GM12878 (cell line): Measurements from ENCODE around the gene STXBP5. TPM values are rescaled to one million over a fixed set of nuclear protein-coding genes. Genes with fewer than 3 reads are reported as not detected.
A peak's percentile ranks its signal among the peaks of the same experiment; 100 is the strongest.

Source experiments
- ATAC-seq: fragments of 200-7000 bp; cut with Tn5 transposase; 3 replicates; pipeline ENCODE4 v1.9.1; 2020; ENCODE audit warnings: mild to moderate bottlenecking, moderate library complexity
- BruUV-seq: library from RNA; stranded (reverse); fragments of 400-500 nt; replicated peaks from 2 replicates; lab custom pipeline; 2021; lab: Mats Ljungman, UMichigan
- CTCF ChIA-PET: fragments of 300-600 bp; sonication (Branson Sonifier 250); formaldehyde crosslinking; extraction: SDS; loops from one replicate; lab custom pipeline; 2021; ENCODE audit warnings: inconsistent platforms; lab: Yijun Ruan, JAX
- POLR2A ChIA-PET: fragments of 350-600 bp; formaldehyde crosslinking; extraction: SDS; loops from one replicate; lab custom pipeline; 2021; ENCODE audit warnings: inconsistent platforms; lab: Charles Lee
- RAD21 ChIA-PET: fragments of 300-600 bp; sonication (Branson Sonifier 250); formaldehyde crosslinking; loops from one replicate; lab custom pipeline; 2023; ENCODE audit warnings: antibody characterized with exemption; ENCODE audit not compliant: unreplicated experiment; lab: Charles Lee
- SMC1A ChIA-PET: fragments of 300-600 bp; sonication (Branson Sonifier 250); formaldehyde crosslinking; loops from one replicate; lab custom pipeline; 2023; ENCODE audit not compliant: unreplicated experiment, uncharacterized antibody; lab: Charles Lee
- DNase-seq: peaks from one replicate; pipeline ENCODE4 v3.0.0-alpha.2; 2011; ENCODE audit warnings: low read depth, low spot score
- FAIRE-seq: peaks from 3 replicates; lab custom pipeline; 2011; peaks lifted over from hg19 to GRCh38; lab: Jason Lieb, UNC
- H2AFZ ChIP-seq: 2 replicates; pipeline ENCODE4 v1.6.0; 2011; ENCODE audit warnings: low read depth, low read length, control low read depth; ENCODE audit not compliant: control insufficient read depth
- H3K27ac ChIP-seq: 2 replicates; pipeline ENCODE4 v1.5.1; 2011; ENCODE audit warnings: control low read depth; ENCODE audit not compliant: control insufficient read depth, insufficient read depth
- H3K27me3 ChIP-seq, 2 experiments: replicated peaks in 1 of 2; 2 replicates each; pipeline versions ENCODE4 v1.6.0 to v1.6.1; 2011; ENCODE audit warnings: low read length in 1 of 2; ENCODE audit not compliant: control insufficient read depth in 2 of 2, insufficient read depth in 2 of 2
- H3K36me3 ChIP-seq, 2 experiments: 2 replicates each; pipeline ENCODE4 v1.5.1; 2011; ENCODE audit warnings: low read length in 1 of 2; ENCODE audit not compliant: control insufficient read depth in 2 of 2, insufficient read depth in 2 of 2
- H3K4me1 ChIP-seq: 2 replicates; pipeline ENCODE4 v1.6.1; 2011; ENCODE audit warnings: mild to moderate bottlenecking, low read length, moderate library complexity, mixed read lengths; ENCODE audit not compliant: control insufficient read depth, insufficient read depth
- H3K4me2 ChIP-seq: 2 replicates; pipeline ENCODE4 v1.6.0; 2011; ENCODE audit warnings: control low read depth; ENCODE audit not compliant: control insufficient read depth, insufficient read depth
- H3K4me3 ChIP-seq: fragments of 200-600 bp; sonication (generic); 2 replicates; pipeline ENCODE4 v1.5.1; 2016
- H3K79me2 ChIP-seq: 2 replicates; pipeline ENCODE4 v1.6.0; 2011; ENCODE audit warnings: low read length; ENCODE audit not compliant: control insufficient read depth, insufficient read depth
- H3K9ac ChIP-seq: 2 replicates; pipeline ENCODE4 v1.8.0; 2011; ENCODE audit warnings: low read length, control low read depth, mixed read lengths; ENCODE audit not compliant: control insufficient read depth, insufficient read depth
- H3K9me3 ChIP-seq: replicated peaks from 3 replicates; pipeline ENCODE4 v1.5.1; 2011; ENCODE audit warnings: mild to moderate bottlenecking, low read length; ENCODE audit not compliant: control insufficient read depth, insufficient read depth
- H4K20me1 ChIP-seq: 2 replicates; pipeline ENCODE4 v1.6.0; 2011; ENCODE audit not compliant: control insufficient read depth, insufficient read depth
- CEBPZ ChIP-seq: fragments of 150-350 bp; IDR thresholded peaks from 2 replicates; pipeline ENCODE4 v1.6.1; 2016; ENCODE audit warnings: low read depth, low read length
- DPF2 ChIP-seq: fragments of 450-650 bp; IDR thresholded peaks from 2 replicates; pipeline ENCODE4 v1.6.1; 2017; ENCODE audit warnings: mild to moderate bottlenecking
- MTA2 ChIP-seq: fragments of 450-650 bp; IDR thresholded peaks from 2 replicates; pipeline ENCODE4 v1.6.1; 2016; ENCODE audit warnings: low read depth, mild to moderate bottlenecking, moderate library complexity
- MYB ChIP-seq: fragments of 150-350 bp; IDR thresholded peaks from 2 replicates; pipeline ENCODE4 v1.6.1; 2014; ENCODE audit warnings: mild to moderate bottlenecking, low read depth, low read length, borderline replicate concordance
- NFYA ChIP-seq: IDR thresholded peaks from 2 replicates; pipeline ENCODE4 v1.6.1; 2011; ENCODE audit warnings: low read depth, mild to moderate bottlenecking, low read length, improper control_type of control experiment, borderline replicate concordance
- SPI1 ChIP-seq: IDR thresholded peaks from 2 replicates; pipeline ENCODE4 v1.6.1; 2011; ENCODE audit warnings: low read depth, mild to moderate bottlenecking, low read length, moderate library complexity, borderline replicate concordance; ENCODE audit not compliant: insufficient read depth
- SREBF2 ChIP-seq: IDR thresholded peaks from 2 replicates; pipeline ENCODE4 v1.6.1; 2012; ENCODE audit warnings: mild to moderate bottlenecking, low read length
- ZNF24 ChIP-seq: fragments of 450-650 bp; IDR thresholded peaks from 2 replicates; pipeline ENCODE4 v1.6.1; 2017; ENCODE audit warnings: antibody characterized with exemption, mild to moderate bottlenecking
- ZNF687 ChIP-seq: fragments of 450-650 bp; IDR thresholded peaks from 2 replicates; pipeline ENCODE4 v1.6.1; 2017; ENCODE audit warnings: mild to moderate bottlenecking, moderate library complexity
- in situ Hi-C: fragments of 300-500 bp; cut with MboI; formaldehyde crosslinking; loops from 9 replicates; pipeline ENCODE4 v1.14.3; 2018; ENCODE audit warnings: mixed read lengths
- intact Hi-C: fragments of 100-400 bp; cut with micrococcal nuclease; formaldehyde crosslinking; loops from one replicate; pipeline ENCODE4 v1.14.2; 2022; ENCODE audit not compliant: unreplicated experiment
- polyA plus RNA-seq, 11 experiments: library from polyadenylated mRNA; depleted of rRNA in 4 of 11; unstranded in 6 of 11; stranded (reverse) in 5 of 11; fragments of >200 nt; fragmentation: Nextera tagmentation in 4 of 11; fragmentation: Illumina TruSeq in 1 of 11; extraction: Ambion mirVana in 4 of 11; extraction: Trizol in 1 of 11; gene quantifications; 1 replicate in 1 of 11; 2 replicates in 10 of 11; pipeline versions ENCODE4 v1.2.1 to v1.2.3, GENCODE V29; 2011 to 2016; ENCODE audit warnings: inconsistent platforms in 2 of 11, missing spikeins in 2 of 11, low read depth in 1 of 11
- total RNA-seq, 4 experiments: library from RNA; depleted of rRNA in 3 of 4; stranded (reverse); fragments of >200 nt in 3 of 4; fragmentation: Illumina TruSeq in 1 of 4; extraction: Trizol in 1 of 4; gene quantifications; 2 replicates each; pipeline versions ENCODE4 v1.2.1 to v1.2.3, GENCODE V29; 2013 to 2021

Gene STXBP5
- total and polyA plus RNA-seq, 10 of the 15 experiments (the other 5 are each of a cell fraction or from before 2014, with no cell fraction given): 1.4 to 13.2 (median 8.4) TPM

DNA sequence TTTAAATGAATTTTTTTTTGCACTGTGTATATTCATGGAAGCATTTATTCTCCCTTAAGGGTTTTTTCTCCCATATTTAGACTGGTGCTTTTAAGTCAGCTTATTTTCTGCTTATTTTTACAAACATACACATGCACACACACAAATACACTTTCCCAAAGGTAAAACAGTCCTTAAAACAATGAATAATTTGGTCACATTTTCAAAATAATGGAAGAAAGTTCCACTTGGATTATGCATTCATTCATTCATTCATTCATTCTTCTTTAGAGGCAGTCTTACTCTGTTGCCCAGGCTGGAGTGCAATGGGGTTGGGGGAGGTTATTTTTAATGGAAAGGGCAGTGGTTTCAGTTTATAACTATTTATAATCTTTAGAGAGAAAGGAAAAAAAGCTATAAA lies 69.8 kb downstream of the STXBP5 start:
- ChIA-PET CTCF (interaction anchor here (1.0 to 1.4 kb wide), 2 partner anchors 9 to 11 kb away, joined by 3 to 4 read pairs; no protein-coding TSS in a partner anchor), RAD21 (no interaction called here), POLR2A (interaction anchor here (0.7 kb wide), 2 partner anchors 54 to 78 kb away, joined by 3 read pairs; no protein-coding TSS in a partner anchor), SMC1A (interaction anchor here (1.1 to 1.9 kb wide), 4 partner anchors 11 to 75 kb away, joined by 3 to 5 read pairs (median 4); no protein-coding TSS in a partner anchor)
- intact Hi-C loops (no loop called here), in situ Hi-C loops (no loop called here)
- TF ChIP-seq SREBF2: no peak
- TF ChIP-seq SPI1: no peak
- no peak for TF ChIP-seq NFYA
- peak; percentile 79 for TF ChIP-seq ZNF24
- Histone ChIP-seq H3K4me1 (no peaks in the 10 kb centered on the region), H3K79me2 (no peaks in the 10 kb centered on the region), H4K20me1 (no peaks in the 10 kb centered on the region), H3K27me3 (no peaks in the 10 kb centered on the region), H3K4me2 (no peak overlapping the region), H3K9me3 (no peaks in the 10 kb centered on the region), H3K9ac (no peak overlapping the region), H3K27ac (no peak overlapping the region), H2AFZ (no peak overlapping the region), H3K4me3 (no peak overlapping the region), H3K36me3 (no peaks in the 10 kb centered on the region; a peak in 1 of 4 replicates)
- no TSS peak for BruUV-seq
- DNase-seq (no peak), FAIRE-seq (no peak), ATAC-seq (no peak)

GRCh38 chr6:147274776-147275175 lies 70.6 kb downstream of the STXBP5 start:
- Histone ChIP-seq H3K36me3 (no peaks in the 10 kb centered on the region; a peak in 1 of 4 replicates), H3K27ac (no peak overlapping the region), H3K4me1 (no peaks in the 10 kb centered on the region), H3K27me3 (no peaks in the 10 kb centered on the region), H3K4me2 (no peak overlapping the region), H3K9me3 (no peaks in the 10 kb centered on the region), H2AFZ (no peak overlapping the region), H4K20me1 (no peaks in the 10 kb centered on the region), H3K9ac (no peak overlapping the region), H3K4me3 (no peak overlapping the region), H3K79me2 (no peaks in the 10 kb centered on the region)
- intact Hi-C loops: no loop called here
- FAIRE-seq: no peak
- no peak for ATAC-seq
- no peak for TF ChIP-seq CEBPZ
- no peak for TF ChIP-seq ZNF687
- TF ChIP-seq DPF2: no peak
- TF ChIP-seq MYB: no peak
- no peak for TF ChIP-seq MTA2
- DNase-seq: no peak
- RAD21 ChIA-PET: interaction anchor here (0.7 kb wide), 1 partner anchor 150 kb away, joined by 3 read pairs; no protein-coding TSS in a partner anchor
- POLR2A ChIA-PET: interaction anchor here (0.5 kb wide), 1 partner anchor 1152 kb away, joined by 11 read pairs; no protein-coding TSS in a partner anchor
- SMC1A ChIA-PET: interaction anchor here (1.7 to 1.9 kb wide), 2 partner anchors 11 to 56 kb away, joined by 5 read pairs; no protein-coding TSS in a partner anchor
- CTCF ChIA-PET: interaction anchor here (1.0 to 1.4 kb wide), 2 partner anchors 8 to 12 kb away, joined by 3 to 4 read pairs; no protein-coding TSS in a partner anchor
- no TSS peak for BruUV-seq
- in situ Hi-C loops: no loop called here
